Measurements from ENCODE around the gene MBTPS1. TPM values are rescaled to one million over a fixed set of nuclear protein-coding genes. Genes with fewer than 3 reads are reported as not detected.

The MBTPS1 gene
- total and polyA plus RNA-seq, 2 donors (not counting 1 experiment from before 2014, with no cell fraction given) = 80.3 to 109 TPM

DNA sequence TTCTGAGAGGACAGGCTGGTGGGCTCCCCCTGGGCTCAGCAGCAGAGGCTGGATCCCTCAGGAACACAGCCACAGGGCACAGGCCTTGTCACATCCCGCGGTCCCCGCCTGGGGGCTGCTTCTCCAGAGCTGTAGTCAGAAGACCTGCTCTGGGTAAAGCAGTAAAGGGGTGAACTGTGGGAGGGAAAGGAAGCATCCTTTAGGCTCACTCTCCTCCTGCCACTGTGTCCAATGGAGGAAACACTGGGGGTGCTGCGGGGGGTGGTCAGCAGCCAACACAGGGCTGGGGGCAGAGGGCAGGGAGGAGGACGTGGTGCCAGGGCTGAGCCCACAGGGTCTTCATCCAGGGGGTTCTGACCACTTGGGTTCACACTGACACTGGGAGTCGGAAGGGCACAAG is 69.1 kb downstream of the MBTPS1 start:
- no peak for TF ChIP-seq EZH2 (IDR thresholded peaks at IDR 0.05; ENCODE audit: low read length, missing control alignments)
- TF ChIP-seq, protein P1, sequence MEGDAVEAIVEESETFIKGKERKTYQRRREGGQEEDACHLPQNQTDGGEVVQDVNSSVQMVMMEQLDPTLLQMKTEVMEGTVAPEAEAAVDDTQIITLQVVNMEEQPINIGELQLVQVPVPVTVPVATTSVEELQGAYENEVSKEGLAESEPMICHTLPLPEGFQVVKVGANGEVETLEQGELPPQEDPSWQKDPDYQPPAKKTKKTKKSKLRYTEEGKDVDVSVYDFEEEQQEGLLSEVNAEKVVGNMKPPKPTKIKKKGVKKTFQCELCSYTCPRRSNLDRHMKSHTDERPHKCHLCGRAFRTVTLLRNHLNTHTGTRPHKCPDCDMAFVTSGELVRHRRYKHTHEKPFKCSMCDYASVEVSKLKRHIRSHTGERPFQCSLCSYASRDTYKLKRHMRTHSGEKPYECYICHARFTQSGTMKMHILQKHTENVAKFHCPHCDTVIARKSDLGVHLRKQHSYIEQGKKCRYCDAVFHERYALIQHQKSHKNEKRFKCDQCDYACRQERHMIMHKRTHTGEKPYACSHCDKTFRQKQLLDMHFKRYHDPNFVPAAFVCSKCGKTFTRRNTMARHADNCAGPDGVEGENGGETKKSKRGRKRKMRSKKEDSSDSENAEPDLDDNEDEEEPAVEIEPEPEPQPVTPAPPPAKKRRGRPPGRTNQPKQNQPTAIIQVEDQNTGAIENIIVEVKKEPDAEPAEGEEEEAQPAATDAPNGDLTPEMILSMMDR (conservative IDR thresholded peaks at IDR 0.05 in 1 of 2, IDR thresholded peaks at IDR 0.05 in 1 of 2; ENCODE audit: low read depth in 1 of 2, low read length in 2 of 2) = no peak
- no peak overlapping the region for H3K27ac ChIP-seq (ENCODE audit: insufficient read depth, low read length)
- peaks cover 3% of the 10 kb centered on the region for H3K27me3 ChIP-seq (ENCODE audit: control insufficient read depth, insufficient read depth, low read length)
- H3K9ac ChIP-seq (ENCODE audit: insufficient read depth, low read length) = no peak overlapping the region
- DNase-seq (ENCODE audit: low read depth in 2 of 2) = no peak
- H2AFZ ChIP-seq (ENCODE audit: low read length) = no peak overlapping the region
- H3K4me1 ChIP-seq (ENCODE audit: control insufficient read depth, extremely low read depth, insufficient read depth, low read length) = no peaks in the 10 kb centered on the region
- no peak overlapping the region for H3K4me3 ChIP-seq (replicated peaks in 1 of 4; ENCODE audit: control extremely low read depth in 1 of 4, insufficient read depth in 1 of 4, low read depth in 3 of 4, low read length in 4 of 4)
- peaks cover 2% of the 10 kb centered on the region for H3K36me3 ChIP-seq (ENCODE audit: control insufficient read depth, insufficient read depth, low read length)
- no peaks in the 10 kb centered on the region for H3K9me3 ChIP-seq (ENCODE audit: control insufficient read depth, insufficient read depth, low read depth, low read length)
- H3K4me2 ChIP-seq (ENCODE audit: extremely low read depth, insufficient read depth, low read length) = no peak overlapping the region
- H3K79me2 ChIP-seq (ENCODE audit: control insufficient read depth, insufficient read depth, low read length) = no peaks in the 10 kb centered on the region
- no peaks in the 10 kb centered on the region for H4K20me1 ChIP-seq (ENCODE audit: control insufficient read depth, extremely low read depth, insufficient read depth, low read length)

DNA sequence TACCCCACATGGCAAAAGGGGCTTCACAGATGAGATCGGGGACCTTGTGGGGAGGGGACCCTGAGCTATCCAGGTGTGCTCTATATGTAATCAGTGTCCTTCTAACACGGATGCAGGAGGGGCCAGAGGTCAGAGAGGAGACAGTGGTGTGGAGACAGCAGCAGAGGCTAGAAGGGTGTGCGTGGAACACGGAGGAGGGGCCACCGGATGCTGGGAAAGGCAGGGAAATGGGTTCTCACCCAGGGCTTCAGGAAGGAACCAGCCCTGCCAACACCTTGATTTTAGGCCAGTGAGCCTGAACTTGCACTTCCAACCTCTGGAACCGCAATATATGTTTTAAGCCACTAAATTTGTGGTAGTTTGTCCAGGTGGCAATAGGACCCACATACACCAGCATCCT is 69.5 kb downstream of the MBTPS1 start:
- H3K4me1 ChIP-seq (ENCODE audit: control insufficient read depth, extremely low read depth, insufficient read depth, low read length) = no peaks in the 10 kb centered on the region

DNA sequence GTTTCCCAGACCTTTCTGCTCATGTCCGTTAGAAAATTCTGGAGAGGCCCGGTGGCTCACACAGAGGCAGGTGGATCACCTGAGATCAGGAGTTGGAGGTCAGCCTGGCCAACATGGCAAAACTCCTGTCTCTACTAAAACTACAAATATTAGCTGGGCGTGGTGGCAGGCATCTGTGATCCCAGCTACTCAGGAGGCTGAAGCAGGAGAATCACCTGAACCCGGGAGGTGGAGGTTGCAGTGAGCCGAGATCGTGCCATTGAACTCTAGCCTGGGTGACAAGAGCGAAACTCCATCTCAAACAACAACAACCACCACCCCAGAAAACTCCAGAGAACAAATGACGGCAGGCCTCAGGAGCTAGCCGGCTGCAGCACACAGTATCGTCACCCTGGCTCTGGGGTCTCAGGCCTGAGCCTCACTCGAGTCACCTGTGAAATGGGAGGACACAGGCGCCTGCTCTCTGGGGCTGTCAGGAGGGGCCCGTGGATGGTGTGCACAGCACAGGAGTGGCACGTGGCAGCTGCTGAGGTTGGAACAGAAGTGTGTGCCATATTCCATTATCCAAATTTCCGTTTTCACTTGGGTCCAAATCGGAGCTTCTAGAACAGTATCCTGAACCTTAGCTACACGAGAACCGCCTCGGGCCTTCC is 70.8 kb downstream of the MBTPS1 start:
- H3K79me2 ChIP-seq (ENCODE audit: control insufficient read depth, insufficient read depth, low read length) = no peaks in the 10 kb centered on the region
- H3K27ac ChIP-seq (ENCODE audit: insufficient read depth, low read length) = no peak overlapping the region
- peaks cover 12% of the 10 kb centered on the region for H3K27me3 ChIP-seq (ENCODE audit: control insufficient read depth, insufficient read depth, low read length)
- no peak overlapping the region for H3K9ac ChIP-seq (ENCODE audit: insufficient read depth, low read length)
- no peak overlapping the region for H3K4me3 ChIP-seq (replicated peaks in 1 of 4; ENCODE audit: control extremely low read depth in 1 of 4, insufficient read depth in 1 of 4, low read depth in 3 of 4, low read length in 4 of 4)
- no peak for DNase-seq (ENCODE audit: low read depth in 2 of 2)
- H3K36me3 ChIP-seq (ENCODE audit: control insufficient read depth, insufficient read depth, low read length) = no peaks in the 10 kb centered on the region
- H2AFZ ChIP-seq (ENCODE audit: low read length) = no peak overlapping the region
- H3K9me3 ChIP-seq (ENCODE audit: control insufficient read depth, insufficient read depth, low read depth, low read length) = no peaks in the 10 kb centered on the region
- H4K20me1 ChIP-seq (ENCODE audit: control insufficient read depth, extremely low read depth, insufficient read depth, low read length) = no peaks in the 10 kb centered on the region
- no peak overlapping the region for H3K4me2 ChIP-seq (ENCODE audit: extremely low read depth, insufficient read depth, low read length)
- TF ChIP-seq, protein P1 (conservative IDR thresholded peaks at IDR 0.05 in 1 of 2, IDR thresholded peaks at IDR 0.05 in 1 of 2; ENCODE audit: low read depth in 1 of 2, low read length in 2 of 2) = no peak
- no peak for TF ChIP-seq EZH2 (IDR thresholded peaks at IDR 0.05; ENCODE audit: low read length, missing control alignments)
- H3K4me1 ChIP-seq (ENCODE audit: control insufficient read depth, extremely low read depth, insufficient read depth, low read length) = no peaks in the 10 kb centered on the region

More for the DNA sequence above, 69.5 kb downstream of the MBTPS1 start:
- Histone ChIP-seq H3K36me3 (ENCODE audit: control insufficient read depth, insufficient read depth, low read length) (no peaks in the 10 kb centered on the region), H3K79me2 (ENCODE audit: control insufficient read depth, insufficient read depth, low read length) (no peaks in the 10 kb centered on the region), H3K9me3 (ENCODE audit: control insufficient read depth, insufficient read depth, low read depth, low read length) (no peaks in the 10 kb centered on the region), H3K4me3 (replicated peaks in 1 of 4; ENCODE audit: control extremely low read depth in 1 of 4, insufficient read depth in 1 of 4, low read depth in 3 of 4, low read length in 4 of 4) (no peak overlapping the region), H3K27ac (ENCODE audit: insufficient read depth, low read length) (no peak overlapping the region), H3K27me3 (ENCODE audit: control insufficient read depth, insufficient read depth, low read length) (peaks cover 3% of the 10 kb centered on the region), H3K4me2 (ENCODE audit: extremely low read depth, insufficient read depth, low read length) (no peak overlapping the region), H3K9ac (ENCODE audit: insufficient read depth, low read length) (no peak overlapping the region), H4K20me1 (ENCODE audit: control insufficient read depth, extremely low read depth, insufficient read depth, low read length) (no peaks in the 10 kb centered on the region), H2AFZ (ENCODE audit: low read length) (no peak overlapping the region)
- no peak for TF ChIP-seq EZH2 (IDR thresholded peaks at IDR 0.05; ENCODE audit: low read length, missing control alignments)
- TF ChIP-seq, protein P1 (conservative IDR thresholded peaks at IDR 0.05 in 1 of 2, IDR thresholded peaks at IDR 0.05 in 1 of 2; ENCODE audit: low read depth in 1 of 2, low read length in 2 of 2) = no peak
- no peak for DNase-seq (ENCODE audit: low read depth in 2 of 2)

Measured in fibroblast of lung (primary cell).